ENCODE measurements around the gene NTSR1. TPM values are rescaled to one million over a fixed set of nuclear protein-coding genes. Genes with fewer than 3 reads are reported as not detected.

Gene NTSR1
- total and polyA plus RNA-seq, 3 donors from 2014 or later, result 0.41 to 1.3 (median 0.81) TPM

DNA sequence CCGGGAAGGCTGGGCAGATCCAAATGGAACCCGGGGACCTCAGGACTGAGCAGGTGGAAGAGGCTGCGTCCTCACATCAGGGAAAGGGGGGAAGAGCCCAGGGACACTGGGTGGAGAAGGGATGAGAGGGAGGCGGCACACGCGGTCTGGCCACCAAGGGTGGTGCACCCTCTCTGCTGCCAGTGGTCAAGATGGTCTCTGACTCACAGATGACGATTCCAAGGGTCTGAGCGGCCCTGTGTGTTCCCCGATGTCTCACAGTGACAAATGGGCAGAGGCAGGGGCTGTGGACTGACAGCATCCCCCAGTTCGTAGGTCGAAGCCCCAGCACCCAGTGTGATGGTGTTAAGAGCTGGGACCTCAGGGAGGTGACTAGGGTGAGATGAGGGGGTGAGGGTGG lies 34.3 kb upstream of the NTSR1 start:
- no peaks in the 10 kb centered on the region for H3K27me3 ChIP-seq
- no peaks in the 10 kb centered on the region for H3K9me3 ChIP-seq
- no peak overlapping the region for H3K27ac ChIP-seq
- no peak for DNase-seq
- TF ChIP-seq CTCF (IDR thresholded peaks at IDR 0.05), result no peak
- no peak for TF ChIP-seq POLR2A (IDR thresholded peaks at IDR 0.05)
- H3K4me3 ChIP-seq, result no peak overlapping the region
- intact Hi-C loops (cut with DNase I; ENCODE audit: low total_unique reads), result no loop called here
- H3K36me3 ChIP-seq (ENCODE audit: low read depth, missing control alignments), result no peaks in the 10 kb centered on the region
- WGBS, 2 donors, result 93 to 94% methylated on average over 8 to 11 of the region's 11 CpGs
- peaks cover under 1% of the 10 kb centered on the region for H3K4me1 ChIP-seq

GRCh38 chr20:62675156-62675876 lies 33.3 kb upstream of the NTSR1 start:
- H3K27me3 ChIP-seq, result no peaks in the 10 kb centered on the region
- no peaks in the 10 kb centered on the region for H3K36me3 ChIP-seq (ENCODE audit: low read depth, missing control alignments)
- no peak overlapping the region for H3K27ac ChIP-seq
- intact Hi-C loops (cut with DNase I; ENCODE audit: low total_unique reads), result no loop called here
- H3K4me3 ChIP-seq, result no peak overlapping the region
- no peaks in the 10 kb centered on the region for H3K9me3 ChIP-seq
- WGBS, 2 donors, result 77 to 100% methylated on average over 4 to 24 of the region's 25 CpGs
- no peak for DNase-seq
- TF ChIP-seq CTCF (IDR thresholded peaks at IDR 0.05), result no peak
- no peaks in the 10 kb centered on the region for H3K4me1 ChIP-seq

GRCh38 chr20:62675877-62676260 lies 32.8 kb upstream of the NTSR1 start:
- no peaks in the 10 kb centered on the region for H3K4me1 ChIP-seq
- WGBS, 2 donors, result 66 to 69% methylated on average over 13 to 14 of the region's 14 CpGs

GRCh38 chr20:62676976-62677375 lies 31.7 kb upstream of the NTSR1 start:
- Histone ChIP-seq H3K4me1 (no peaks in the 10 kb centered on the region), H3K27me3 (no peaks in the 10 kb centered on the region), H3K36me3 (ENCODE audit: low read depth, missing control alignments) (no peaks in the 10 kb centered on the region), H3K4me3 (no peak overlapping the region), H3K27ac (no peak overlapping the region), H3K9me3 (no peaks in the 10 kb centered on the region)
- no peak for TF ChIP-seq CTCF (IDR thresholded peaks at IDR 0.05)
- no peak for TF ChIP-seq POLR2A (IDR thresholded peaks at IDR 0.05)
- intact Hi-C loops (cut with DNase I; ENCODE audit: low total_unique reads), result no loop called here
- DNase-seq, result no peak
- 93 to 94% methylated on average over 9 of the region's 9 CpGs for WGBS, 2 donors

More at GRCh38 chr20:62675877-62676260, 32.8 kb upstream of the NTSR1 start:
- Histone ChIP-seq H3K9me3 (no peaks in the 10 kb centered on the region), H3K27me3 (no peaks in the 10 kb centered on the region), H3K36me3 (ENCODE audit: low read depth, missing control alignments) (no peaks in the 10 kb centered on the region), H3K27ac (no peak overlapping the region), H3K4me3 (no peak overlapping the region)
- no peak for TF ChIP-seq CTCF (IDR thresholded peaks at IDR 0.05)
- no peak for TF ChIP-seq POLR2A (IDR thresholded peaks at IDR 0.05)
- DNase-seq, result no peak
- intact Hi-C loops (cut with DNase I; ENCODE audit: low total_unique reads), result no loop called here

DNA sequence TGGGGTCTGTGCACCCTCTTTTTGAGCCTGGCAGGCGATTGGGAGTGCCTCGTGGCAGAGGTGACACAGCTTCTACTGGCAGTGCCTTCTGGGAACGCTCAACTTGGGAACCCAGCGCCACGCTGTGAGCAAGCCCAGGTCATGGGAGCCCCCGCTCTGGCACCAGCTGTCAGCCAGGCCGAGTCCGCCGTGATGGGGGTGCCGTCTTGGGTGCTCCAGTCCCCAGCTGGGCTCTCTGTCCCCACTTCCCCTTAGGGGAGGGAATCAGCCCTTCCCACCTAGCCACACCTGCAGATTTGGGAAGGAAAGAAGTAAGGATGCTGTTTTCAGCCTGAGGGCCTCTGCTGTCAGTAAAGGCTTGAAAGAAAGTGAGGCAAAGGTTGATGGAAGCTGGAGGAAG lies 31.0 kb upstream of the NTSR1 start:
- intact Hi-C loops (cut with DNase I; ENCODE audit: low total_unique reads), result no loop called here
- DNase-seq, result no peak

More for the DNA sequence above, 31.0 kb upstream of the NTSR1 start:
- no peaks in the 10 kb centered on the region for H3K36me3 ChIP-seq (ENCODE audit: low read depth, missing control alignments)
- no peak overlapping the region for H3K4me3 ChIP-seq
- TF ChIP-seq CTCF (IDR thresholded peaks at IDR 0.05) (no peak), POLR2A (IDR thresholded peaks at IDR 0.05) (no peak)
- no peaks in the 10 kb centered on the region for H3K4me1 ChIP-seq
- H3K27ac ChIP-seq, result no peak overlapping the region
- no peaks in the 10 kb centered on the region for H3K27me3 ChIP-seq
- H3K9me3 ChIP-seq, result no peaks in the 10 kb centered on the region
- WGBS, 2 donors, result 84 to 100% methylated on average over 6 to 10 of the region's 10 CpGs

All from testis (tissue), 3 donors.